NCI-H146 treated with DMSO at 0.1 percent for 48 hours (cell line): Measurements from ENCODE around the gene GNG3.

Source experiments
- DNase-seq: peaks from one replicate; lab custom pipeline; 2025; ENCODE audit not compliant: unreplicated experiment; lab: John Stamatoyannopoulos, UW

GNG3 gene

DNA sequence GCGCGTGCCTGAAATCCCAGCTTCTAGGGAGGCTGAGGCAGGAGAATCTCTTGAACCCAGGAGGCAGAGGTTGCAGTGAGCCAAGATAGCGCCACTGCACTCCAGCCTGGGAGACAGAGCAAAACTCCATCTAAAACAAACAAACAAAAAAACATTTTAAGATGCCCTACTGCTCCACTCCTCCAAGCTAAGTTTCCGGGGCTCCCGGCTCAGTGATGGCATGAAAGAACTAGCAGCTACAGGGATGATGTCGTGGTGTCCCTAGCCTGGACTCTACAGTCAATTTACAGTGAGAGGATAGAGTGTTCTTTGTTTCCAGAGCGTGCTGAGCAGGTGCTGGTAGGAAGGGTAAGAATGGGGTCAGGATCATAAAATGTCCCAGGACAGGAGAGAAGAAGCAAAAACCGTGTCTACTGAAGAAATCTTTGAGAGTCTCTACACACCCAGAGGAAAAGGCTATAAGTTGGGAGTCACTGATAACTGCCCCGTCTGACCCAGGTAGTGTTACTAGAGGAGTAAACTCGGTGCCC lies 47.7 kb downstream of the GNG3 start:
- no peak for DNase-seq

DNA sequence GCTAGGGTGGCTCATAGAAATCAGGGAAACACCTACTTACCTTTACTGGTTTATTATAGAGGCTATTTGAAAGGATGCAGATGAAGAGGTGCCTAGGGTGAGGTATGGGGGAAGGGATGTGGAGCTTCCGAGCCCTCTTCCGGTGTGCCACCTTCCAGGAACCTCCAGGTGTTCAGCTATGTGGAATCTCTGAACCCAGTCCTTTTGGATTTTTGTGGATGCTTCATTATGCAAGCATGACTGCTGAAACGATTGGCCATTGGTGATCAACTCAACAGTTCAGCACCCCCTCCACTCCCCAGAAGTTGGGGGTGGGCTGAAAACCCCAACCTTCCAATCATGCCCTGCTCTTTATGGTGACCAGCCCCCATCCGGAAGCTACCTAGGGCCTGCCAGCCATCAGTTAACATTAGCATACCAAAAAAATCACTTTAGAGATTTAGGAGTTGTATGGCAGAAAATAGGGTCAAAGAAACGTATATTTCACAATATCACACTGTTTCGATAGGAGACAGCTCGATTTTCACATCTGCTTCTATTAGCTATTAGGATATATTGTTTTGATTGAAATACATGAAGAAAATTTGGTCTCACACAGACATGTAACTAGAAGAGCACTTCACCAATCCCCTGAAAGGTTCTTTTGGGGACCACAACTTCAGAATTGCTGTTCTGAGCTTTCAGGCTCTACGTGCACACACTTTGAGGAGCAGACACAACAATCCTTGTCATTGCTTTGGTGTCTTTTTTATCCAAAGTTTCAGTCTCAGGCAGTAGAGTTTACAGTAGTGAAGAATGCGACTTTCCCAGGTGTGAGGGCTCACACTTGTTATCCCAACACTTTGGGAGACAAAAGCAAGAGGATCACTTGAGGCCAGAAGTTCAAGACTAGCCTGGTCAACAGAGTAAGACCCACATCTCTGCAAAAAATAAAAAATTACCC lies 50.6 kb downstream of the GNG3 start:
- no peak for DNase-seq
